GM12892 (cell line): ENCODE results near the gene FLNB.

Source experiments
- DNase-seq: peaks from one replicate; pipeline ENCODE4 v3.0.0; 2011; ENCODE audit not compliant: insufficient read length
- FAIRE-seq: peaks from 2 replicates; lab custom pipeline; 2011; peaks lifted over from hg19 to GRCh38; lab: Jason Lieb, UNC
- POLR2A ChIP-seq: IDR thresholded peaks from 2 replicates; pipeline ENCODE4 v1.6.1; 2011; ENCODE audit warnings: low read depth, low read length, control low read depth
- POLR2AphosphoS5 ChIP-seq: IDR thresholded peaks from 2 replicates; pipeline ENCODE4 v1.6.1; 2011; ENCODE audit warnings: low read depth, low read length, control low read depth
- TAF1 ChIP-seq: IDR thresholded peaks from 2 replicates; pipeline ENCODE4 v1.6.1; 2011; ENCODE audit warnings: low read depth, mild to moderate bottlenecking, control low read depth, low read length, borderline replicate concordance

FLNB gene

GRCh38 chr3:58184982-58185360 is 176.7 kb downstream of the FLNB start:
- no peak for DNase-seq
- no peak for FAIRE-seq
- TF ChIP-seq POLR2A = no peak
- no peak for TF ChIP-seq POLR2AphosphoS5
- no peak for TF ChIP-seq TAF1

- DNase-seq = no peak
- TF ChIP-seq POLR2A = no peak
- TF ChIP-seq TAF1 = no peak
- no peak for FAIRE-seq
Measured at GRCh38 chr3:58188173-58188564, 179.9 kb downstream of the FLNB start.

DNA sequence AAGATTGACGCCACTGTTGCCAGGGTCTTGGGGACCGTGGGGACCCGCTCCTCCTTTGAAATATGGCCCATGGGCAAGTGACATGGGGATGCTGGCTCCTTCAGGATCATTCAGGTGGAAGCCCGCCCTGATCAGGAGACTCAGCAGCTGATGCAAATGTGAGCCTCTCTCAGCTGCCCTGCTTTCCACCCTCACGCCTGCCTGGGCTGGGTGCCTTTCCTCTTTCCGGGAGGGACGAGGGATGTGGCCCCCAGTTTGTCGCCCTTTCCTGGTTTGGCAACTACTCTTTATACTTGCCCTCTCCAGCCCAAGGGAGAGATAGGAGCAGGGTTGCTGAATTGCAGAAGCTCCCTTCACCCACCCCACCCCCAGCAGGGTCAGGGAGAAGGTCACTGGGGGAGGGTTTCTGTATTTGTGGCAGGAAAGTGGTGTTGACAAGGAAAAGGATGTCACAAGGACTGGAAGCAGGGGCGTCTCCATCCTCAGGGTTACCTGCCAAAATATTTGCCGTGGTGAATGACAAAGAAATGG is 180.8 kb downstream of the FLNB start:
- FAIRE-seq = no peak
- TF ChIP-seq TAF1 (no peak), POLR2AphosphoS5 (no peak), POLR2A (no peak)
- DNase-seq = no peak

GRCh38 chr3:58189691-58190090 is 181.5 kb downstream of the FLNB start:
- no peak for DNase-seq

DNA sequence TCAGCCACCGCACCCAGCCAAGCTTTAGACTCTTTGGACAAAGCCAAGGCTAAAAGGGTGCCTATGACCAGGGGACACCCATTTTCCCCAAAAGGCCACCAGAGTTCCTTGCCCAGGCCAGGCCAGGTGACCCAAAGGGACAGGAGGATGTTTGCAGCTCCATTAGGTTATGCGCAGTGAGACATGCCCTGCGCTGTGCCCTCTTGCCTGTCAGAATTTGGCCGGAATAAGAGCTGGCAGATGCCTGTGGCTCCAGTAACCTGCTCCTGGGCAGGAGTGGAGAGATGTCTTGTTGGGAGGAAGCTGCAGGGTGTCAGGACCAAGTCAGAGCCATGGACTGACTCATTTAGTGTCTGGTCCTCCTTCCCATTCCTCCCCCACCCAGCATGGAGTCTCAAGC is 182.1 kb downstream of the FLNB start:
- FAIRE-seq (no peak), DNase-seq (no peak)
- TF ChIP-seq POLR2AphosphoS5 = no peak
- TF ChIP-seq POLR2A = no peak
- no peak for TF ChIP-seq TAF1

More at GRCh38 chr3:58189691-58190090, 181.5 kb downstream of the FLNB start:
- no peak for TF ChIP-seq POLR2A
- no peak for FAIRE-seq

DNA sequence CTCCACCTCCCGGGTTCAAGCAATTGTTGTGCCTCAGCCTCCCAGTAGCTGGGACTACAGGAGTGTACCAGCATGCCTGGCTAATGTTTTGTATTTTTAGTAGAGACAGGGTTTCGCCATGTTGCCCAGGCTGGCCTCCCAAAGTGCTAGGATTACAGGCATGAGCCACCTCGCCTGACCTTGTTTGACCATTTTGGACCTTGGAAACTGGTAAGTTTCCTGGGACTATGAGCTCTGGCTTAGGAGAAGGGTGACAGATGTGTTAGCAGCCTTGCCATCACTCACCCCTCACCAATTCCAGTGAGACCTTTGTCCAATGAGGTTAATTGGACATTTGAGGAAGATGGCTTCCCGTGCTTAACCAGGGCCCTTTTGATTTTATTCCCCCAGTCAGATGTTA is 182.7 kb downstream of the FLNB start:
- TF ChIP-seq POLR2A (no peak), POLR2AphosphoS5 (no peak), TAF1 (no peak)
- DNase-seq (no peak), FAIRE-seq (no peak)

DNA sequence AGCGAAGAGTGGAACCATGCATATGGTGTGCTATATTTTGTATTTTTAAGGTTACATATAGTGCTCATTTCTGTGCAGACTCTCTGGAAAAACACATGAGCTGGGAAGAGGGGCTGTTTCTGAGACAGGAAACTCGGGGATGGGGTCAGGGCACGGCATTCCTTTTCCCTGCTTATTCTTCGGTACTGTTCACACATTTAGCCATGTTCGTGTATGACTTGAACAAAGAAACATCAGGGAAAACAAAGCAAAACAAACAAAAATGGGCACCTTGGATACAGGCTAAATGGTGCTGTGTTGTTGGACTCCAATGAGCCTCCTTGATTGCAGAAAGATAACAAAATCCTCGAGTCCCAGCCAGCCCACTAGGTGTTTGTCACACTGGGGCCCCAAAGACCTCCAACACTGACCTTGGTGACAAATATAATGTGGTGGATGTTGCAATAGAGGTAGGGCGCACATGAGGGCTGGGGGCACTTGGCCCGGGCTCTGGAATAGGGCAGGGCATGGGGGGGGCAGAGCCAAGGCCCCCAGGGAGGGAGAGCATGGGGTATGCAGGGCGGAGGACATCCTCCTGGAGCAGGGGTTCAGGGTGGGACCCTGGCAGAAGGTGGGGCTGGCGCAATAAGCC is 183.3 kb downstream of the FLNB start:
- no peak for FAIRE-seq

DNA sequence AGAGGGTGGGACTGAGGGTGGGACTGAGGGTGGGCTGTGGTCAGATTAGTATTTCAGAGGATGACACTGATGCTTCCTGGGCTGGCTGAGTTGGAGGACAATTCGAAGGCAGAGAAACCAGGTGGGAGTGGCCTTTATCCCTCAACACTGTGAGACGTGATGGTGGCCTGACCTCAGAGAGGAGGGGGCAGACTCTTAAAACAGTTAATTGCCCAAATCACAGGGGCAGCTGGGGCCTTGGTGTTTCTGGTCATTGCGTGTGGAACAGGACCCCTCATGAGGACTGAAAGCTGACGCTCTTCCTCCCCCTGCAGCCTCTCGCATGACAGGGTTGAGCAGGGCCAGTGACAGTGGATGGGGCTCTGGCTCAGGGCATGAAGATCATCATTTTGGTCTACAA is 183.8 kb downstream of the FLNB start:
- FAIRE-seq (no peak), DNase-seq (no peak)
- TF ChIP-seq POLR2A (no peak), POLR2AphosphoS5 (no peak), TAF1 (no peak)

More for the DNA sequence above, 183.3 kb downstream of the FLNB start:
- no peak for DNase-seq
- no peak for TF ChIP-seq POLR2AphosphoS5

DNA sequence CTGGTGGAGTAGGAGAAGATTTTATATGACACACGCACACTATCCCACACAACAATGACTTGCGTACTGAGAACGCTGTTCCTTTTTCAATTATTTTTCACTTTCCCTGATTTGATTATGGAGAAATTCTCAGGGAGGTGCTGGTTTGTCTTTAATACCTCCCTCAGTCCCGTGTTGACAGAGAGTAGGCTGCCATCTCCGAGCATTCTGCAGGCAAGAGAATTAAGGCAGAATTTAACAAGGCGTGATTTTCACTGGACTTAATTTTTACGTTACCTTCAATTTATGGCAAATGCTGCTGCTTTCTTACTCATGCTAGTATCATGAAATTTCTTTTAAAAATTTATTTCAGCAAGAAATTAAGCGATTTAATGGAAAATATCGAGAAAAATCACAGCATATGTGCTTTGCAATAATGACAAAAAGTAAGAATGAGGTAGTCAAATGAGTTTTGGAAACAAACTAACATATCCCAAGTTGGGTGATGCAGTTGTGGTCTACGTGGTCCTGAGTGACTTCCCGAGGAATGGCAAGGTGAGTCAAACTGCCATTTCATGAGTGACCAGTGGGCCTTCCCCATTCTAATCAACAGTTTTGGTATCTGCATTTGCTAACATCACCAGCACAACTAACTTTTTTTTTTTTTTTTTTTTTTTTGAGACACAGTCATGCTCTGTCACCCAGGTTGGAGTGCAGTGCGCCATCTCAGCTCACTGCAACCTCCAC is 185.6 kb downstream of the FLNB start:
- no peak for TF ChIP-seq TAF1
- no peak for TF ChIP-seq POLR2A
- no peak for TF ChIP-seq POLR2AphosphoS5
- no peak for FAIRE-seq
- DNase-seq = no peak

DNA sequence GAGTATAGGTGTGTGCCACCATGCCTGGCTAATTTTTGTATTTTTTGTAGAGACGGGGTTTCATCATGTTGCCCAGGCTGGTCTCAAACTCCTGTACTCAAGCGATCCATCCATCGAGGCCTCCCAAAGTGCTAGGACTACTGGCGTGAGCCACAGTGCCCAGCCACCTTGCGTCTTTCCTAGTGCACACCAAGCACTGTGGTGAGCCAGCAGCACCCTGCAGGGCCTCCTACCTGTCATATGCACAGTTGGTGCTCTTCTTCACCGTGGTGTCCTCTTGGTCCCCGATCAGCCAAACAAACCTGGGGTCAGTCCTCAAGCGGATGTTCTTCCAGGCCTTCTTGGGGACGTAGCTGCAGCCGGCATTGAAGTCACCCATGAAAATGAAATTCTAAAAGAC is 189.4 kb downstream of the FLNB start:
- TF ChIP-seq TAF1 (no peak), POLR2AphosphoS5 (no peak), POLR2A (no peak)
- FAIRE-seq = no peak

DNA sequence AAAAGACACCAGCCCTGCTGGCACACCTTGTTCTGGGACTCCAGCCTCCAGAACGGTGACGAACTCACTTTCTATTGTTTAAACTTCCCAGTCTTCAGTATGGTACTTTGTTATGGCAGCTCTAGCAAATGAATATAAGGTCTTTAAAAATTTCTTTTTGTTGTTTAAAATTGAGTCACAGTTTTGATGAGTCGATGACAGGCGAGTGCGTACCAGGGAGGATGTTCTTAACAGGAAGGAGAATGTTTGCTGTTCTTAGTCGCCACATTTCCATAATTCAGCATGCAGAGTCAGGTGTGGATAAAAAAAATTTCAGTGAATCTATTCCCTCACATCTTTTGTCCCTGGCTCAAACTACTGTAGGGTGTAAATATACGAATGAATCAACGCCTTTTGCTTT is 190.1 kb downstream of the FLNB start:
- no peak for FAIRE-seq
- DNase-seq = no peak
- TF ChIP-seq TAF1 (no peak), POLR2AphosphoS5 (no peak), POLR2A (no peak)

More for the DNA sequence above, 189.4 kb downstream of the FLNB start:
- no peak for DNase-seq

GRCh38 chr3:58198804-58199203 is 190.6 kb downstream of the FLNB start:
- FAIRE-seq = no peak

More at GRCh38 chr3:58198804-58199203, 190.6 kb downstream of the FLNB start:
- DNase-seq = no peak
- no peak for TF ChIP-seq TAF1
- no peak for TF ChIP-seq POLR2A
- no peak for TF ChIP-seq POLR2AphosphoS5
